Measurements from ENCODE around the gene CLIP2.

Gene CLIP2

GRCh38 chr7:74269757-74270277 is 19.4 kb upstream of the CLIP2 start:
- peak overlapping the region; percentile 37 for H3K27ac ChIP-seq
- no peak for TF ChIP-seq CTCF (conservative IDR thresholded peaks at IDR 0.05; ENCODE audit: low read depth)
- ChIA-PET CTCF (interaction anchor here (0.9 kb wide), 1 partner anchor 63 kb away, joined by 7 read pairs; no protein-coding TSS in a partner anchor), POLR2A (ENCODE audit: low non-redundant PET) (no interaction called here)
- peak; percentile 72 for DNase-seq (ENCODE audit: low spot score)

GRCh38 chr7:74271742-74272141 is 17.5 kb upstream of the CLIP2 start:
- DNase-seq (ENCODE audit: low spot score), result no peak
- ChIA-PET CTCF (no interaction called here), POLR2A (ENCODE audit: low non-redundant PET) (no interaction called here)
- TF ChIP-seq CTCF (conservative IDR thresholded peaks at IDR 0.05; ENCODE audit: low read depth), result no peak
- peak overlapping the region; percentile 72 for H3K27ac ChIP-seq

GRCh38 chr7:74272305-74273038 is 16.7 kb upstream of the CLIP2 start:
- no peak for TF ChIP-seq CTCF (conservative IDR thresholded peaks at IDR 0.05; ENCODE audit: low read depth)
- ChIA-PET CTCF (no interaction called here), POLR2A (ENCODE audit: low non-redundant PET) (no interaction called here)
- DNase-seq (ENCODE audit: low spot score), result peak; percentile 44
- H3K27ac ChIP-seq, result peak overlapping the region; percentile 72

- TF ChIP-seq CTCF (conservative IDR thresholded peaks at IDR 0.05; ENCODE audit: low read depth), result no peak; the same call in 1 of the 2 replicates
- DNase-seq (ENCODE audit: low spot score), result no peak
- ChIA-PET CTCF (interaction anchor here (0.5 to 1.7 kb wide), 11 partner anchors 9 to 489 kb away, joined by 3 to 5 read pairs (median 4); no protein-coding TSS in a partner anchor), POLR2A (ENCODE audit: low non-redundant PET) (no interaction called here)
- H3K27ac ChIP-seq, result peak overlapping the region; percentile 14; the same call in 1 of the 2 replicates
Measured at GRCh38 chr7:74275401-74275881, 13.8 kb upstream of the CLIP2 start.

- TF ChIP-seq CTCF (conservative IDR thresholded peaks at IDR 0.05; ENCODE audit: low read depth), result no peak
- peak overlapping the region; percentile 89; the same call in 1 of the 2 replicates for H3K27ac ChIP-seq
- ChIA-PET CTCF (no interaction called here), POLR2A (ENCODE audit: low non-redundant PET) (no interaction called here)
- no peak for DNase-seq (ENCODE audit: low spot score)
Measured at GRCh38 chr7:74277636-74278035, 11.6 kb upstream of the CLIP2 start.

- ChIA-PET POLR2A (ENCODE audit: low non-redundant PET) (no interaction called here), CTCF (interaction anchor here (1.0 kb wide), 1 partner anchor 75 kb away, joined by 4 read pairs; no protein-coding TSS in a partner anchor)
- DNase-seq (ENCODE audit: low spot score), result no peak
- no peak for TF ChIP-seq CTCF (conservative IDR thresholded peaks at IDR 0.05; ENCODE audit: low read depth)
- H3K27ac ChIP-seq, result peak overlapping the region; percentile 89
Measured at GRCh38 chr7:74280985-74281384, 8.2 kb upstream of the CLIP2 start.

Measured in RWPE1 (cell line).